RPMI7951 (cell line): Measurements from ENCODE around the gene PPP1R7. TPM values are rescaled to one million over a fixed set of nuclear protein-coding genes. Genes with fewer than 3 reads are reported as not detected.

Source experiments
- DNase-seq: peaks from one replicate; pipeline ENCODE4 v3.0.0-alpha.2; 2012; ENCODE audit warnings: low read depth
- total RNA-seq: library from RNA; depleted of rRNA; stranded (reverse); fragments of >200 nt; shearing (Covaris generic); gene quantifications from 2 replicates; pipeline ENCODE4 v1.2.3, GENCODE V29; 2014; rRNA removed

Gene PPP1R7
- total RNA-seq, 1 experiment from 2014 or later = 101 TPM

DNA sequence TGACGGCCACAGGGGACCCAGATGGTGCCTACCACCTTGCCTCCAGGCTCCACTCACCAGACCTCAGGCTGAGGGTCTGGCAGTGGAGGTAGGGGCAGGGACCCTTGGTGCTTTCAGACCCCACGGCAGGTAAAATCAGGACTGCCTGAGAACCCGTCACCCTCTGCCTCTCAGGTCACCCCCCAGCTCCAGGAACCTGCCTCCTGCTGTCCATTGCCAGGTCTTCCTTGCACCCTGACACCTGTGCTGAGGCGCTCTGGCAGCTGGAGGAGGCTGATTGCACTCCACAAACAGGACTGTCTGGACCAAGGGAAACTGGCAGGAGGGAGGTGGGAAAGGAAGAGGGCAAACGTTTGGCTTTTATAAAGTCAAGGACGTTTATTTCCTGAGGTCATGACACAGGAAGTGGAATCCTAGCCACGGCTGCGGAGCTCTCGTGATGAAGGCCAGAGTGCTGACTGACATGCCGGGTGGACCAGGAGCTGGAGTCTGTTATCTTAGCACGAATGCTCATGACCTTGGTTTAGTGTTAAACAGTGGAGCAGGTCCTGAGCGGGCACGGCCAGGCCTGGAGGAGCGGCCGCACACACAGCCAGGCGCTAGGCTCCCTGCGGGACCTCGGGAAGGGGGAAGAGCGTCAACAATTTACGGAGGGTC is 78.7 kb downstream of the PPP1R7 start:
- no peak for DNase-seq

DNA sequence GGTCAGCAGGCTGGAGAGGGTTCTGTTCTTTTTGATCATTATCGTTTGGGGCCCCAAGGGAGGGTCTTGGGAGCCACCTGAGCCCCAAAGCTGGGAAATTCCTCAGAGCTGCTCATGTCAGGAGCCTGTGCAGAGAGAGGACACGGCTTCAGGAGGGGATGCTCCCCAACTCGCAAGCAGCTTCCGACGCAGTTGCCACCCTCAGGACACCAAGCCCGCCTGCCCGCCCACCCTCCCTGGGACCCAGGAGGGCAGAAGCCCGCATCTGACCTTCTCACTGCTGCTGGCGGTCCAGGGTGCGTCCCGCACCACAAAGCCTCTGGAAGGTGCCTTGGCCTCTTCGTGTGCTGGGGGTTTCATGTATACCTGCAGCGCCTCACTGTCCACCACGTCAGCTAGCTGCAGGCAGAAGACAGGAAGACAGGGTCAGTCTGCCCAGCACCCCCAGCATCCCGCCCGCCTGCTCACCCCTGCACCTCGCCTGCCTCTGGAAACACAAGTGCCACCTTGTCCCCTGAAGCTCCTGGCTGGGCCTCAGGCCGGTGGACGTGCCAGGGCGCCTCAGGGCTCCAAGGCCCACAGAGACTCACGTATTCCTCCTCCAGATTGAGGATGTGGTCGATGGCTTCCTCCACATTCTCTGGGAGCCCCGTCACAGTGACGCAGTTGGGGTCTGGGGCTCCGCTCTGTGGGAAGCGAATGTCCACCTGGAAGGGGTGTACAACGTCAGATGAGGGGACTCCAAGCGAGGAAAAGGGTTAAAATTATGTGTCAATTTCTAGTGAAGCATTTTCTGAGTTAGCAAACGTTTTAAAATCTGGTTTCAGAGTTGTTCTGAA is 79.5 kb downstream of the PPP1R7 start:
- DNase-seq = no peak

DNA sequence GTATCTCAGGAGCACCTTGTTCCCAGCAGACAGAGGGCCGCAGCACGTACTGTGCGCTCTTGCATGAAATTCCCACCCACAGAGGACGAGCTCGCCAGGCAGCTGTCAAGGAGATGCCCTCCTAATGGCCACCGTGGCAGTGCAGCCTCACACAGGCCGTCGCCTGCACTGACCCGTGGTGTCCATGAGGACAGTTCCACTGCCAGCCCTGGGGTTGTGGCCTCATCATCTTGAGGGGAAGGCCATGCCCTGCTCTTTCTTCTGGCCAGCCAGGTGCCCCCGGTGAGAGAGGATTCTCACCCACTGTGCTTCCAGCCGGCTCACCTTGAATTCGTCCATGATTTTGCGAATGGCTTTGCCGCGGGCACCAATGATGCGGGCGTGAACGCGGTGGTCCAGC is 80.2 kb downstream of the PPP1R7 start:
- DNase-seq = no peak

DNA sequence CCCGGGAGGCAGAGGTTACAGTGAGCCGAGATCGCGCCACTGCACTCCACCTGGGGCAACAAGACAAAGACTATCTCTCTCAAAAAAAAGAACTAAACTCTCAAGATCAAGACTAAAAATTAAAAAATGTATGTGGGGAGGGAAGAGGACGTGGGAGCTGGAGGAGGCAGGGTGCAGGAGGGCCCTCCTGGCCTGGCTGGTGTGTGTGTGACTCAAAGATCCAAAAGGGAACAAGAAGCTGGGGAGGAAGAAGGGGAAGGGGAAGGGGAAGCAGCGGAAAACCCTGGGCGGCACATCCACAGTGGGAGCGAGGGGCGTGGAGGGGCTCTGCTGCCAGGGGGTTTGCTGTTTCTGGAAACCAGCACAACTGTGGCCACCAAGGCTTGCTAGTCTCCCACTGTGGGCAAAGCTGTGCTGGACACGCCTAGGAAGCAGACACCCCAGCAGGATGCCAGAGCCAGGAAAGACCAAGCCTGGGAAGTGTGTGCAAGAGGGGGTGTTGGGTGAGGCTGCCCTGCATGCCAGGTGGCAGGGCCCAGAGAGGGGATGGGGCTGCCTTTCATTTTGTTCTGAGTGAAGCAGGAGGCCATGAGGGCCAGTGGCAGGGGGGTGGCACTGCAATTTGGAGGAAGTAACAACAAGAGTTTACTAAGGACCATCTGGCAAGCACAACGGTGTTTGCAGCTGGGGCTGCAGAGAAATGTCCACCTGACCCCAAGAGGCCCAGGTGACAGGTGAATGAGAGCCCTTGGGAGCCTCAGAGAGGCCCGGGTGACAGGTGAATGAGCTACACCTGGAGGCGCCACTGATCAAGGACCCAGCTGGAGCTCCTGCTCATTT is 82.7 kb downstream of the PPP1R7 start:
- DNase-seq = no peak

Other genes with a start within 250 kb of the PPP1R7 start
- gene CROCC2, start 244.1 kb upstream of the PPP1R7 start, total RNA-seq = 0.12 TPM in 1 of 2 replicates, not detected in the other
- 63.7 and 65.5 TPM in 2 replicates for gene SNED1, start 151.8 kb upstream of the PPP1R7 start, total RNA-seq
- gene MTERF4, start 48.2 kb upstream of the PPP1R7 start, total RNA-seq = 23.9 and 30.8 TPM in 2 replicates
- gene PASK, start 995 bp upstream of the PPP1R7 start, total RNA-seq = 4.8 and 6.3 TPM in 2 replicates
- gene ANO7, start 38.2 kb downstream of the PPP1R7 start, total RNA-seq = 0.72 and 1.1 TPM in 2 replicates
- 403 and 467 TPM in 2 replicates for gene HDLBP, start 165.2 kb downstream of the PPP1R7 start, total RNA-seq
- 451 and 502 TPM in 2 replicates for gene SEPTIN2, start 165.5 kb downstream of the PPP1R7 start, total RNA-seq
- gene FARP2, start 205.8 kb downstream of the PPP1R7 start, total RNA-seq = 38.1 and 41.6 TPM in 2 replicates